ENCODE results near the gene CTBS.

CTBS gene

GRCh38 chr1:84620720-84621313 is 46.6 kb upstream of the CTBS start (continued):
- TF ChIP-seq ZNF280C (tag by site-specific recombination; IDR thresholded peaks at IDR 0.05) (no peak), ZSCAN5A (tag by site-specific recombination; IDR thresholded peaks at IDR 0.05) (peak; percentile 89; the same call in 1 of the 2 replicates), ZNF138 (tag by site-specific recombination; IDR thresholded peaks at IDR 0.05; ENCODE audit: borderline replicate concordance) (no peak), ZNF600 (tag by site-specific recombination; IDR thresholded peaks at IDR 0.05) (peak; percentile 89), ZNF362 (tag by site-specific recombination; IDR thresholded peaks at IDR 0.05) (no peak), ZNF555 (tag by site-specific recombination; conservative IDR thresholded peaks at IDR 0.05) (no peak), REPIN1 (tag by site-specific recombination; IDR thresholded peaks at IDR 0.05; ENCODE audit: low read depth) (no peak), ZSCAN30 (tag by site-specific recombination; IDR thresholded peaks at IDR 0.05) (peak; percentile 83), ZNF274 (IDR thresholded peaks at IDR 0.05; ENCODE audit: low read length) (no peak), ZNF274 (tag by site-specific recombination; IDR thresholded peaks at IDR 0.05; ENCODE audit: borderline replicate concordance) (no peak), SCRT2 (tag by site-specific recombination; IDR thresholded peaks at IDR 0.05) (0 out of 2 replicates have a peak, but pooled peaks have one; percentile 20), ZFHX2 (tag by site-specific recombination; conservative IDR thresholded peaks at IDR 0.05) (0 out of 2 replicates have a peak, but pooled peaks have one; percentile 15), ZBTB11 (tag by site-specific recombination; conservative IDR thresholded peaks at IDR 0.05; ENCODE audit: low read depth) (peak; percentile 34; the same call in 1 of the 2 replicates), ZNF660 (tag by site-specific recombination; IDR thresholded peaks at IDR 0.05) (peak; percentile 88), ZNF518A (tag by site-specific recombination; conservative IDR thresholded peaks at IDR 0.05; ENCODE audit: low read depth) (no peak; the same call in 1 of the 2 replicates), TSHZ1 (tag by site-specific recombination; IDR thresholded peaks at IDR 0.05; ENCODE audit: borderline replicate concordance) (0 out of 2 replicates have a peak, but pooled peaks have one; percentile 4), ZNF707 (tag by site-specific recombination; IDR thresholded peaks at IDR 0.05) (no peak), ATF2 (tag by site-specific recombination; IDR thresholded peaks at IDR 0.05; ENCODE audit: low read depth) (no peak), TCF7L2 (IDR thresholded peaks at IDR 0.05; ENCODE audit: borderline replicate concordance, low read depth, low read length) (no peak), GLIS1 (tag by site-specific recombination; IDR thresholded peaks at IDR 0.05) (peak; percentile 37; the same call in 1 of the 2 replicates)
